HG03025 (cell line): ENCODE results near the gene MIB1.
"Not testable (repeated sequence)": the region's sequence is repeated elsewhere in the genome, so short reads cannot be mapped to it uniquely, and the experiment has no call there.

Source experiments
- ATAC-seq: cut with Tn5 transposase; IDR thresholded peaks from one replicate; pipeline ENCODE4 v1.9.1; 2021; ENCODE audit warnings: mild to moderate bottlenecking, moderate library complexity; ENCODE audit not compliant: unreplicated experiment, low FRiP score

Gene MIB1

DNA sequence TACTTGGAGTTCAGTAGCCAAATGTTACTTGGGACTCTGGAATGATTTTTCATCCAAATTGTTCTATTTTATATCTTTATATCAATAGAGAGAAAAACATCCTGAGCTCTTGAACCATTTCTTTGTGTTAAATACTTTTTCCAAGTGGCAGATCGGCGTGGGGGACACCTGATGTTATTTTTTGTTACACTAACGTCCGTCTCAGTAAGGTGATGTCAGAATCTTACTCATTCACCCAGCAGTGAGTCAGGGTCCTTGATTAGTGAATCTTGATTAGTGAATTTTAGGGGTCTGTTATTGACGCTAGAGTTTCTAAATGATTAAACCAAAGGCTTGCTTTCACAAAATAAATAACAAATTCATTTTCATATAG lies 1.7 kb downstream of the MIB1 start:
- no peak for ATAC-seq

DNA sequence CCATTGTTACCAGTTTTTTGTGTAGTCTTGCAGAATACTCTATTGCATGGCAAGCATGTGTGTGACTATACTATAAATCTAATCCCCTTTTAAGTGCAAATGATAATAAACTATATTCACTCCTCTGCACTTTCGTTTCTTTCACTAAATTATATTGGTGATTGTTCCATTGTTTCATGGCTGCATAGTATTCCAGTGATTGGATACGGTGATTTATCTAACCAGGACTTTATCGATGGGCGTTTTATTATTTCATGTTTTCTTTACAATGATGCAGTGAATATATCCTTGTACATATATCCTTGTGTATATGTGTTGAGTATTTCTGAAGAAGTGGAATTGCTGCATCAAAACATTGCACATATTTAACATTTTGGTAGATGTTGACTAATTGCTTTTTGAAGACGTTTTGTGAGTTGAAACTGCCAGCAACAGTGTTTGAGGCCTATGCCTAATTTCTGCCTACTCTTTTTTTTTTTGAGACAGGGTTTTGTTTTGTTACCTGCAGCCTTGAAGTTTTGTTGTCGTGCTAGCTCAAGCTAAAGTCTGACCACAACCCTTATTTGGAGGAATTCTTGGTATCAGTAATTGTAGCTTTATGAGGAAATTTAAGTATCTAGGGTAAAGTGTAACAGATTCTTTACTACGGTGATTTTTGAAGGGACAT lies 2.7 kb downstream of the MIB1 start:
- no peak for ATAC-seq

DNA sequence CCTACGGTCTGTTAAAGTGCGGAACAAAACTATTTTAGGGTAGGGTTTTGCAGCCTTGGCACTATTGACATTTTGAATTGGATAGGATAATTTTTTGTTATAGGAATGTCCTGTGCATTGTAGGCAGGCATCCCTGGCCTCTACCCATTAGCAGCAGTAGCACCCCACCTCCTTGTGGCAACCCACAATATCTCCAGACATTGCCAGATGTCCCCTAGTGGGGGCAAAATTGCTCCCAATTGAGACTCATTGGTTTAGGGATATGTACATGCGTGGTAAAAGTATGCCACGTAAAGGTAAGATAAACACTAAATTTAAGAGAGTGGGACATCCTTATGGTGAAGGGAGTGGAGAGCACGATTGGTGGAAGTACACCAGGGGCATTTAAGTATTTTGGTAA lies 4.6 kb downstream of the MIB1 start:
- no peak for ATAC-seq

DNA sequence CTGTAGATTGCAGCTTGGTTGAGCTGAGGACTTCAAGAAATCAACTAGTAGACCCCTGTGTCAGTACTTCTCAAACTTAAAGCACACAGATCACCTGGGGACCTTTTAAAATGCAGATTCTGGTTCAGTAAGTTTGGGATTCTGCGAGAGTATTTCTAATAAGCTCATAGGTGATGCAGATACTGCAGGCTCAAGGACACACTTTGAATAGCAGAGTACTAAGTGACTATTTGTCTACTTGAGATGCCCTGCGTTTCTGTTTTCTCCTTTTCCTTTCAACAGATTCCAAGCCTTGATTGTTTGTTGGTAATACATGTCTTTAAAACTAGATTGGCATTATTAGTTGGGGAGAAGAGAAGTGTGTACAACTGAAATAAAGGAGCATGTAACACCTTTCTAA lies 6.7 kb downstream of the MIB1 start:
- ATAC-seq: no peak

DNA sequence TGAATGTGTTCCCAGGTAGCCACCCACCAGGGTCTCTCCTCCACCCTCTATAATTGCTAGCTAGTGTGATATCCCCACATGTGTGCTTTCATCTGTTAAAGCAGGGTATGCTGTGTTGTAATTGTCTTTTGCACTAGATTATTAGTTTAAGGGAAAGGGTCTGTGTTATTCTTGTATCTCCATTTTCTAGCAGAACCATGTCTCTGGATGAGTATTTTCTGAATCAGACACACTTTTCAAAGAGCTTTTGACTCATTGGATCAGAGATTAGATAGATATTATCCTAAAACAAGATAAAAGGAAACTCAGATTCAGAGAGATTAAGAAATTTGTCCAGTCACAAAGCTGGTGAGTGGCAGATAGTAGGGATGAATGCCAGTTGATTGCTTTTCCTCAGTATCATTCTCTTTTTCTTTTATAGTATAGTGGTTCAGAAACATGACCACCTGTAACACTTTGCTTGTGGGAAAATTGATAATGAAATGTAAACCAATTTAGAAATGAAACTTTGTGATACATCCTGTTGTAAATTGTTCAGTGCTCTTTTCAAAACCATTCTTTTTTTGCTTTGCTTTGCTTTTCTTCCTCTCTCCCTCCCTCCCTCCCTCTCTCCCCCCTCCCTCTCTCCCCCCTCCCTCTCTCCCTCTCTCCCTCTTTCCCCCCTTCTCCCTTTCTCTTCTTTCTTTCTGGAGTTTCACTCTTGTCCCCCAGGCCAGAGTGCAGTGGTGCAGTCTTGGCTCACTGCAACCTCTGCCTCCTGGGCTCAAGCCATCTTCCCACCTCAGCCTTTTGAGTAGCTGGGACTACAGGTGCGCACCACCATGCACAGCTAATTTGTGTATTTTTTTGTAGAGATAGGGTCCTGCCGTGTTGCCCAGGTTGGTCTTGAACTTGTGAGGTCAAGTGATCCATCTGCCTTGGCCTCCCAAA lies 7.4 kb downstream of the MIB1 start:
- no peak for ATAC-seq

GRCh38 chr18:21757833-21758232 lies 17.2 kb downstream of the MIB1 start:
- ATAC-seq: no peak

DNA sequence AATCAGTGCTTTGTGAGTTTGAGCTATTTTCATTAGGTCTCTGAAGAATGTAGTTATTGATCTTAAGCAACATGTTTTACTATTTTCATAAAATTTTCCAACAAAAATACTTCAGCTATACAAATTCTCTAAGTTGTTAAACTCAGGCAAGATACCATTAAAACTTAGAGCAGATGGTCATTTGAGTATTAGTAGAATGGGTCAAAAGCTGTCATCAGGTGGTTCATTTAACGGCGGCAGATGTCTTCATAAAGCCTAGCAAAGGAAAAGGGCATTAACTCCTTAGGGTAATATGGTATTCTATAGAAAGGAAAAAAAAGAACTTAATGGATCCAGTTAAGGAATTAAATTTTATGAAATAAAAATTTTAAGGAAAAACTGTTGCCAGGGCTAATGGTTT lies 19.2 kb downstream of the MIB1 start:
- no peak for ATAC-seq

GRCh38 chr18:21760321-21760720 lies 19.7 kb downstream of the MIB1 start:
- no peak for ATAC-seq

GRCh38 chr18:21761471-21762115 lies 21.0 kb downstream of the MIB1 start:
- ATAC-seq: no peak

GRCh38 chr18:21762181-21762772 lies 21.7 kb downstream of the MIB1 start:
- ATAC-seq: no peak

DNA sequence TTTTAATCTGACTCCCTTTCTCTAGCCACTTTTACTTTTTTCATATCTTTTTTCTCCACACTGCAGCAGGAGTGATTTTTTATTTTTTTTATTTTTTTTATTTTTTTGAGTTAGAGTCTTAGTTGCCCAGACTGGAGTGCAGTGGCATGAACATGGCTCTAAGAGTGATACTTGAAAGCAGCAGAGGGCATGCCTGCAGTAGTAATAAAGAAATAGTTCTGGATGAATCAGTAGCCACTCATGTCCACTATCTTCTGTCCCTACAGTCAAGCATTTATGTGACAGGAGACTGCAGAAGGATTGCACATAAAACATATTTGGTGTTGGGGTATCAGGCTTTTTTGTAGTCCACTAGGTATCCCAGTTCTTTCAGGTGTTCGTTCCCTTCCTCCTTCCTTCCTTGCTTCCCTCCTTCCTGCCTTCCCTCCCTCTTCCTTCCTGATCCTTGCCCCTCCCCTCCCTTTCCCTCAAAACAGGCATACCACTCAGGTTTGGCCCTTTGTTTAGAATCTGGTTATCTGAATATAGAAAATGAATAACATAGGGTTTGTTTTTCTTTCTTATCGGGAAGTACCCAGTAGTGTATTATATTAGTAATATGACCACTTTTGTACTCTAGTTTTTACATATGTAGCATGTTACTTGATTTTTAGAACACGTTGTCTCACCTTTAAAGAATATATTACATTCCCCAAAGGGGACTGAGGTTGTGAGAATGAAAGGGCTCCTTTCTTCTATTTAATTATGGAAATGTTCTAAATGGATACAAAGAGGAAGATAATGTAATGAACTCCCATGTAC lies 23.5 kb downstream of the MIB1 start:
- no peak for ATAC-seq

DNA sequence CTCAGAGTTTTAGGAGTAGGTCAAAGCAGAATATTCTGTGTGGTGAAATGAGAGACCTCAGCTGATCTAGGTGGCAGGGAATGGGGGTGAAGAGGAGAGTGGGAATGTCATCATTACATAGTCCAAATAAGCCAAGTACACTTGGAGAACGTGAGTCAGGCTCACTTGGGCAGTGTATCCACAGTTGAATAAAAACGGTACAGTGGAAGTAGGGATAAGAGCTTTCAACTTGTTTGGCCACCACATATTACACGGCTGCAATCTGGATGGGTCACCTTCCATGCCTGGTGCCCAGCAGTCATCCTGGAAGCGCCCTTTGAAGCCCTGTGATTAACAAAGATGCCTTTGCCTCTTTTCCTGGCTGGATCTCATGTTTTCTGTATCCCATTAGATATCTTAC lies 28.6 kb downstream of the MIB1 start:
- ATAC-seq: no peak

DNA sequence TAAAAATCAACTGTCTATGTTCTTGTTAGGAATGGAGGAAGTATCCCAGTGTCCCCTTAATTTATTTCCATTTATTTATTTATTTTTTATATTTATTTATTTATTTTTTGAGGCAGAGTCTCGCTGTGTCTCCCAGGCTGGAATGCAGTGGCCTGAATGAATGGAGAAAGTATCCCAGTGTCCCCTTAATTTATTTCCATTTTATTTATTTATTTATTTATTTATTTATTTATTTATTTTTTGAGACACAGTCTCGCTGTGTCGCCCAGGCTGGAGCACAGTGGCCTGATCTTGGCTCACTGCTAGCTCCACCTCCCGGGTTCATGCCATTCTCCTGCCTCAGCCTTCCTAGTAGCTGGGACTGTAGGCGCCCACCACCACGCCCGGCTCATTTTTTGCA lies 34.1 kb downstream of the MIB1 start:
- no peak for ATAC-seq

DNA sequence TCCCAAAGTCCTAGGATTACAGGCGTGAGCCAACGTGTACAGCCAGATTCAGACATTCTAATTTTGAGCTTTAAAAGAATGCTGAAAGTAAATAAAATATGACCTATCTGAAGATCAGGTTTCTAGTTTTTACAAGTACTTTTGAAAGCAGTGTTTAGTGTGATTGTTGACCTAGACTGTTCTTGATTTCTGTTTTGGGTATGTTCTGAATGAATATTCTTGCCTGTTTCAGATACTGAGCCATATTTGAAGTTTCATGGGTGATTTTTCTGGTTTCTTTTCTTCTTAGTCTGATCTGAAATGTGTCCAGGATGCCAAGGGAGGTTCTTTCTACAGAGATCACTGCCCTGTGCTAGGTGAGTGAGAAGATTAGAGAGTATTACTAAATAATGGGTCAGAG lies 37.2 kb downstream of the MIB1 start:
- no peak for ATAC-seq

GRCh38 chr18:21786526-21786925 lies 45.9 kb downstream of the MIB1 start:
- ATAC-seq: no peak

DNA sequence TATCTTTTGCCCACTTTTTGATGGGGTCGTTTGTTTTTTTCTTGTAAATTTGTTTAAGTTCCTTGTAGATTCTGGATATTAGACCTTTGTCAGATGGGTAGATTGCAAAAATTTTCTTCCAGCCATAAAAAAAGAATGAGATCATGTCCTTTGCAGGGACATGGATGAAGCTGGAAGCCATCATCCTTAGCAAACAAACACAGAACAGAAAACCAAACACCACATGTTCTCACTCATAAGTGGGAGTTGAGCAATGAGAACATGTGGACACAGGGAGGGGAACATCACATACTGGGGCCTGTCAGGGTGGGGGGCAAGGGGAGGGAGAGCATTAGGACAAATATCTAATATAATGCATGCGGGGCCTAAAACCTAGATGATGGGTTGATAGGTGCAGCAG lies 55.5 kb downstream of the MIB1 start:
- not testable (repeated sequence) for ATAC-seq

DNA sequence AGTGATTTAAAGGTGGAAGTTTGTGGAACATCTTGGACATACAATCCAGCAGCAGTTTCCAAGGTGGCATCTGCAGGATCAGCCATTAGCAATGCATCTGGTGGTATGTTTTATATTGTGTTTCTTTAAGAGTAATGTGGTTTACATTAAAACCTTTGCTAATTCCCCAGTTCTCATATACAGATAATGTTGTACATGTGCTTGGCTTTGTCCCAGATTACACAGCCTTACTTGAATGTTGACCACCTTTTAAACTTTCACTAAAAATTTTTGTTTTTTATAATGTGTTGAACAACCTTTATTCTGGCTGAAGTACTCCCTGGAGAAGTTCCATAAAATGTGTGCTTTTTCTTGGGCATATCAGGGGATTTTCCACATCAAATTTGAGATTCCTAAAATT lies 57.5 kb downstream of the MIB1 start:
- no peak for ATAC-seq

DNA sequence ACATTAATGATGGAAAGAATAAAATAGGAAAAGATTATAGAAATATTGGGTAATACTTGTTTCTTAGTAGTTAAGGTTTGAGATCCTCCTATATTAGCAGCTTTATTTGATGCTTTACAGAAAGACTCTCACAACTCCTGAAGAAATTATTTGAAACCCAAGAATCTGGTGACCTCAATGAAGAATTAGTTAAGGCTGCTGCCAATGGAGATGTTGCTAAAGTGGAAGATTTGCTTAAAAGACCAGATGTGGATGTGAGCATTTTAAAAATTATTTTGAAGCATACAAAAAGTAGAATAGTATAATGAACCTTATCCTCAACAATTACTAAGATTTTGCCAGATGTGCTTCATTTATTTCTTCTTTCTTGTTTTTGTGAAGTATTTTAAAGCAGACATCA lies 59.1 kb downstream of the MIB1 start:
- ATAC-seq: no peak

DNA sequence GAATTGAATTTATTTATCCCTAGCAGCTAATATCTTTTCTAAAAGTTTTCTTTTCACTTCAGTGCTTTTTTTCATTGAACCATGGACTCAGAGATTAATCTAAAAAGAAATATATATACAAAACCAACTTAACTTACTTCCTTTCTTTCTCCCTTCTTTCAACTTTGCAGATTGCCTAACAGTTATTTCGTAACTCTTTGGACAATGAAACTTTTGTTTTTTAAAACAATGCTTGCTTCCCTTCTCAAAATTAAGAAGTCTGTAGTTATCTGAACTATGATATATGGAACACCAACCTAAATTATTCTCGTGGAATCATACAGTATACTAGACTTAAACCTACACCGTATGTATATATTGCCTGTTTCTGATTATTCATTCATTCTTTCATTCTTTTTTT lies 62.9 kb downstream of the MIB1 start:
- ATAC-seq: no peak

DNA sequence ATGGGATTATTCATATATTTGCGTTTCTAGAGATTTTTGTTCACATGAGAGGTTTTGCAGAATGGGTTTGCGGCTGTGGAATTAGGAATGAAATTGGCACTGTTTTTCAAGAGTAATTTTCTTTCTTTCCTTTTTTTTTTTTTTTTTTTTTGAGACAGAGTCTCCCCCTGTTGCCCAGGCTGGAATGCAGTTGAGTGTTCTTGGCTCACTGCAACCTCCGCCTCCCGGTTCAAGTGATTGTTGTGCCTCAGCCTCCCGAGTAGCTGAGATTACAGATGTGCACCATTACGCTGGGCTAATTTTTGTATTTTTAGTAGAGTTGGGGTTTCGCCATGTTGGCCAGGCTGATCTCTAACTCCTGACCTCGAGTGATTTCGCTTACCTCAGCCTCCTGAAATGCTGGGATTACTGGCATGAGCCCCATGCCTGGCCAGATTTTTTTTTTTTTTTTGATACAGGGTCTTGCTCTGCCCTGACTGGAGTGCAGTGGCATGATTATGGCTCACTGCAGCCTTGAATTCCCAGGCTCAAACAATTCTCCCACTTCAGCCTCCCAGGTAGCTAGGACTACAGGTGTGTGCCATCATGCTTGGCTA lies 65.3 kb downstream of the MIB1 start:
- no peak for ATAC-seq
